Ovary (tissue), 9 donors: ENCODE measurements around the gene NLRC5. TPM values are rescaled to one million over a fixed set of nuclear protein-coding genes. Genes with fewer than 3 reads are reported as not detected.

Experiments used
- DNase-seq, 5 donors: peaks; one replicate each; pipeline ENCODE4 v3.0.0-alpha.2; 2019 to 2020
- H3K27ac ChIP-seq, 2 donors: fragments of 200-600 bp; one replicate each; pipeline versions ENCODE4 v1.5.1 to v1.8.0; 2019 to 2022
- H3K27me3 ChIP-seq: fragments of 200-600 bp; one replicate; pipeline ENCODE4 v1.8.0; 2022
- H3K36me3 ChIP-seq: fragments of 200-600 bp; sonication (generic); one replicate; pipeline ENCODE4 v1.5.1; 2019
- H3K4me1 ChIP-seq: one replicate; pipeline ENCODE4 v1.8.1; 2013; ENCODE audit warnings: mild to moderate bottlenecking, moderate library complexity; ENCODE audit not compliant: insufficient read depth
- H3K4me3 ChIP-seq: fragments of 200-600 bp; sonication (generic); one replicate; pipeline ENCODE4 v1.5.1; 2017
- H3K9me3 ChIP-seq, 2 donors: fragments of 200-600 bp in 1 of 2; sonication (generic) in 1 of 2; one replicate each; pipeline versions ENCODE4 v1.5.1 to v1.8.1; 2013 to 2019; ENCODE audit warnings: mild to moderate bottlenecking in 1 of 2, moderate library complexity in 1 of 2
- CTCF ChIP-seq, 3 donors: fragments of 450-650 bp in 2 of 3; fragments of 200-600 bp in 1 of 3; IDR thresholded peaks; one replicate each; pipeline versions ENCODE4 v1.5.1 to v1.8.0; 2016 to 2022; ENCODE audit warnings: antibody characterized with exemption in 3 of 3, mild to moderate bottlenecking in 1 of 3
- EP300 ChIP-seq: sonication (generic); formaldehyde crosslinking; IDR thresholded peaks from one replicate; pipeline ENCODE4 v1.6.1; 2017; ENCODE audit warnings: antibody characterized with exemption
- POLR2A ChIP-seq: fragments of 450-650 bp; IDR thresholded peaks from one replicate; pipeline ENCODE4 v1.6.1; 2017; ENCODE audit warnings: antibody characterized with exemption, mild to moderate bottlenecking, moderate library complexity
- WGBS, 3 donors: extraction: QIAGEN DNeasy Blood & Tissue Kit in 1 of 3; methylation state at CpG; one replicate each; pipeline versions ENCODE4 v1.1.5 to v1.1.7; 2013 to 2017; 5-methylcytosine and 5-hydroxymethylcytosine counted together
- intact Hi-C, 4 donors: fragments of 100-400 bp; cut with DNase I; formaldehyde crosslinking; loops; one replicate each; pipeline versions ENCODE4 v1.11.0 to v1.15.1; 2022 to 2023
- polyA plus RNA-seq, 2 donors: library from polyadenylated mRNA; stranded (reverse); fragments of 200-250 nt in 1 of 2; fragments of 350-450 nt in 1 of 2; fragmentation: Illumina TruSeq in 1 of 2; extraction: RNeasy Lipid Tissue Mini Kit (QIAGEN cat#74804) in 1 of 2; gene quantifications; one replicate each; pipeline ENCODE4 v1.2.3, GENCODE V29; 2013 to 2014
- total RNA-seq, 7 donors: library from RNA; depleted of rRNA in 2 of 7; stranded (reverse); fragments of >200 nt in 2 of 7; fragmentation: NEBNext Ultra II Directional in 3 of 7; extraction: Animal tissue kit (Norgen Biotek cat#: 25700) in 3 of 7; gene quantifications; one replicate each; pipeline versions ENCODE4 v1.1.0 to v1.2.4, GENCODE V29; 2016 to 2023
- donor health status: DM: no; HTN: no; CAD: no; lungs with moderate emphysema.
- donor health status: DM: no; HTN: no; CAD: no.
- donor health status: Bipolar disorder and iron deficiency.
- donor health status: DM: yes; HTN: yes; CAD: no.
- donor health status: DM: no; HTN: no; CAD: no.
- donor health status: DM: yes; HTN: yes; CAD: no.

NLRC5 gene
- total and polyA plus RNA-seq, 9 donors = 6.0 to 29.9 (median 14.7) TPM

GRCh38 chr16:56995136-56995805, 5.9 kb downstream of the NLRC5 start:
- no peaks in the 10 kb centered on the region for H3K27me3 ChIP-seq
- intact Hi-C loops = no loop called here
- H3K4me3 ChIP-seq = no peak overlapping the region
- no peak for DNase-seq
- TF ChIP-seq POLR2A = no peak
- TF ChIP-seq EP300 = no peak
- no peak for TF ChIP-seq CTCF (IDR thresholded peaks at IDR 0.05)
- H3K27ac ChIP-seq = no peak overlapping the region
- peaks cover 6% of the 10 kb centered on the region for H3K4me1 ChIP-seq
- no peaks in the 10 kb centered on the region for H3K36me3 ChIP-seq
- 81 to 85% (median 82%) methylated on average over 12 of the region's 12 CpGs for WGBS, 3 donors
- no peaks in the 10 kb centered on the region for H3K9me3 ChIP-seq

GRCh38 chr16:56997264-56997663, 7.9 kb downstream of the NLRC5 start:
- no peak for DNase-seq
- Histone ChIP-seq H3K4me3 (no peak overlapping the region), H3K9me3 (no peaks in the 10 kb centered on the region), H3K27ac (no peak overlapping the region), H3K27me3 (no peaks in the 10 kb centered on the region), H3K36me3 (no peaks in the 10 kb centered on the region), H3K4me1 (no peaks in the 10 kb centered on the region)
- TF ChIP-seq POLR2A = no peak
- no peak for TF ChIP-seq EP300
- no peak for TF ChIP-seq CTCF (IDR thresholded peaks at IDR 0.05)
- intact Hi-C loops = no loop called here
- WGBS, 3 donors = 91 to 95% (median 91%) methylated on average over 5 of the region's 5 CpGs

GRCh38 chr16:56997931-56998330, 8.6 kb downstream of the NLRC5 start:
- intact Hi-C loops = no loop called here
- TF ChIP-seq CTCF (IDR thresholded peaks at IDR 0.05) (no peak), EP300 (no peak), POLR2A (no peak)
- Histone ChIP-seq H3K27ac (no peak overlapping the region), H3K27me3 (no peaks in the 10 kb centered on the region), H3K4me3 (no peak overlapping the region), H3K4me1 (no peaks in the 10 kb centered on the region), H3K36me3 (no peaks in the 10 kb centered on the region), H3K9me3 (no peaks in the 10 kb centered on the region)
- no peak for DNase-seq
- WGBS, 3 donors = 70 to 73% (median 73%) methylated on average over 3 of the region's 3 CpGs

- WGBS, 3 donors = 87 to 97% (median 92%) methylated on average over 3 of the region's 3 CpGs
- Histone ChIP-seq H3K4me1 (no peaks in the 10 kb centered on the region), H3K27ac (no peak overlapping the region), H3K36me3 (no peaks in the 10 kb centered on the region), H3K27me3 (no peaks in the 10 kb centered on the region), H3K9me3 (no peaks in the 10 kb centered on the region), H3K4me3 (no peak overlapping the region)
- intact Hi-C loops = no loop called here
- TF ChIP-seq CTCF (IDR thresholded peaks at IDR 0.05) (no peak), EP300 (no peak), POLR2A (no peak)
- DNase-seq = no peak
These were observed 9.0 kb downstream of the NLRC5 start for GRCh38 chr16:56998352-56998751.
